Osteocyte (in vitro differentiated cells): Measurements from ENCODE around the gene CACNA2D3. TPM values are rescaled to one million over a fixed set of nuclear protein-coding genes. Genes with fewer than 3 reads are reported as not detected.

Experiments used
- DNase-seq: peaks from one replicate; pipeline ENCODE4 v3.0.0; 2021; ENCODE audit warnings: mixed read lengths; ENCODE audit not compliant: unreplicated experiment; ENCODE audit errors: extremely low spot score
- H3K27ac Mint-ChIP-seq: one replicate; pipeline ENCODE4 v1.8.0; 2021; ENCODE audit warnings: mild to moderate bottlenecking, mixed read lengths; ENCODE audit not compliant: unreplicated experiment
- H3K27me3 Mint-ChIP-seq: one replicate; pipeline ENCODE4 v1.8.0; 2021; ENCODE audit warnings: mixed read lengths; ENCODE audit not compliant: unreplicated experiment
- H3K36me3 Mint-ChIP-seq: one replicate; pipeline ENCODE4 v1.8.0; 2021; ENCODE audit warnings: mixed read lengths; ENCODE audit not compliant: unreplicated experiment
- H3K4me1 Mint-ChIP-seq: one replicate; pipeline ENCODE4 v1.8.0; 2021; ENCODE audit warnings: mixed read lengths; ENCODE audit not compliant: unreplicated experiment
- H3K4me3 Mint-ChIP-seq: one replicate; pipeline ENCODE4 v1.8.0; 2021; ENCODE audit warnings: mild to moderate bottlenecking, moderate library complexity, mixed read lengths; ENCODE audit not compliant: unreplicated experiment
- H3K9me3 Mint-ChIP-seq: one replicate; pipeline ENCODE4 v1.8.0; 2021; ENCODE audit warnings: mixed read lengths; ENCODE audit not compliant: unreplicated experiment
- CTCF ChIP-seq: fragments of 200-600 bp; sonication (generic); IDR thresholded peaks from 2 replicates; pipeline ENCODE4 v1.5.0; 2021; ENCODE audit warnings: antibody characterized with exemption, mild to moderate bottlenecking, moderate library complexity
- total RNA-seq: library from RNA; stranded (reverse); gene quantifications from 2 replicates; pipeline ENCODE4 v1.2.1, GENCODE V29; 2021

CACNA2D3 gene
- total RNA-seq, 1 donor from 2014 or later: 0.46 TPM

DNA sequence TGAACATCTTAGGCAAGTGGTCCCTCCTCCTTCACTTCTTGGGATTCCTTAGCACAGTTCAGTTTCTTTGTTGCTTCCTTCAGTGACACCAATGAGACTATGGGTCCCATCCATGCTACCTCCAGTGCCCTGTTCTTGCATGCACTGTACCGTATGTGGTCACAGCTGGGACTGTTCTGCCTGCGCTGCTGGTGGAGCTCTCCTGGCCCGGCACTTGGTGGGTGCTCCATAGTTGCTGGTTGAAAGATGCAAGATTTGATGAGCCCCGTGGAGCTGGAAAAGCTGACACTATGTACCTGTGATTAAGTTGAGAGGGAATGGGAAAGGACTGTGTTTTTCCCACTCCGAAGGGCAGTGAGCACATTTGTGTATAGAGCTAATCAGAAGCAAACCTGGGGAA is 407.7 kb downstream of the CACNA2D3 start:
- peak; percentile 57 for DNase-seq
- H3K9me3 Mint-ChIP-seq: peaks cover 20% of the 10 kb centered on the region
- no peak overlapping the region for H3K4me3 Mint-ChIP-seq
- no peaks in the 10 kb centered on the region for H3K27me3 Mint-ChIP-seq
- H3K27ac Mint-ChIP-seq: no peak overlapping the region
- no peaks in the 10 kb centered on the region for H3K36me3 Mint-ChIP-seq
- no peak for TF ChIP-seq CTCF
- H3K4me1 Mint-ChIP-seq: no peaks in the 10 kb centered on the region

- no peak overlapping the region for H3K27ac Mint-ChIP-seq
- H3K36me3 Mint-ChIP-seq: no peaks in the 10 kb centered on the region
- no peaks in the 10 kb centered on the region for H3K4me1 Mint-ChIP-seq
- no peaks in the 10 kb centered on the region for H3K27me3 Mint-ChIP-seq
- peak; percentile 40 for DNase-seq
- H3K4me3 Mint-ChIP-seq: no peak overlapping the region
- no peak for TF ChIP-seq CTCF
- H3K9me3 Mint-ChIP-seq: peaks cover 16% of the 10 kb centered on the region
These were observed 408.6 kb downstream of the CACNA2D3 start for GRCh38 chr3:54530944-54531343.

DNA sequence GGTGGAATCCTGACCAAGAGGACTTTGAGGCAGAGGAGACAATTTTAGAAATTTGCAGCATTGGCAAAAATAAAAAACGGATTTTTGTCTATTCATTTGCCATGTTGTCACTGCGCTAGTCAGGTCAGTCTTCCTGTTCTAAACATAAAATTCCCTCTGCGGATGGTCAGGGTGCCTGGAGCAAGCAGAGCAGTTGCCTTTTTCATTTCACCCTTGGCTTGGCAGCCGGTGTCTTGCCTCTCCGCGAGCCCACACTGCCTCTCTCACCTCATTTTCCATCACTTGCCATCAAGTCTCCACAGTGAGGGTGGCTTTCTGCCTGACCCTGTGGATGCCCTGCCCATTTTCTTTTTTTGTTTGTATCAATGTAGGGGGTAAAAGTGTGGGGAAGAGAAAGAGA is 409.4 kb downstream of the CACNA2D3 start:
- Mint-ChIP-seq H3K27me3 (no peaks in the 10 kb centered on the region), H3K9me3 (peaks cover 11% of the 10 kb centered on the region), H3K27ac (no peak overlapping the region), H3K4me1 (no peaks in the 10 kb centered on the region), H3K4me3 (no peak overlapping the region), H3K36me3 (no peaks in the 10 kb centered on the region)
- DNase-seq: peak; percentile 71
- TF ChIP-seq CTCF: no peak

- no peaks in the 10 kb centered on the region for H3K4me1 Mint-ChIP-seq
- H3K27me3 Mint-ChIP-seq: no peaks in the 10 kb centered on the region
- no peaks in the 10 kb centered on the region for H3K9me3 Mint-ChIP-seq
- TF ChIP-seq CTCF: no peak
- DNase-seq: peak; percentile 19
- no peak overlapping the region for H3K27ac Mint-ChIP-seq
- no peaks in the 10 kb centered on the region for H3K36me3 Mint-ChIP-seq
- no peak overlapping the region for H3K4me3 Mint-ChIP-seq
These were observed 411.5 kb downstream of the CACNA2D3 start for GRCh38 chr3:54533856-54534255.

GRCh38 chr3:54535619-54536018 is 413.3 kb downstream of the CACNA2D3 start:
- Mint-ChIP-seq H3K27ac (no peak overlapping the region), H3K4me3 (no peak overlapping the region), H3K9me3 (no peaks in the 10 kb centered on the region), H3K4me1 (no peaks in the 10 kb centered on the region), H3K36me3 (no peaks in the 10 kb centered on the region), H3K27me3 (no peaks in the 10 kb centered on the region)
- DNase-seq: peak; percentile 56
- TF ChIP-seq CTCF: no peak
